HG03442 (cell line): ENCODE results near the gene TAS2R41.

Source experiments
- ATAC-seq: cut with Tn5 transposase; IDR thresholded peaks from one replicate; pipeline ENCODE4 v1.9.1; 2021; ENCODE audit warnings: mild to moderate bottlenecking, moderate library complexity; ENCODE audit not compliant: unreplicated experiment

Gene TAS2R41

GRCh38 chr7:143477501-143478150, at the start of gene TAS2R41:
Gene TAS2R41, plus strand, starts transcription at chr7:143477873. Its CDS starts 0 bp downstream, at chr7:143477873.
- no peak for ATAC-seq

GRCh38 chr7:143429770-143430698, 47.6 kb upstream of the TAS2R41 start:
- ATAC-seq, result no peak

- ATAC-seq, result no peak
Observed at GRCh38 chr7:143431109-143431508, 46.6 kb upstream of the TAS2R41 start.

GRCh38 chr7:143433759-143434158, 43.9 kb upstream of the TAS2R41 start:
- no peak for ATAC-seq

GRCh38 chr7:143434660-143435059, 43.0 kb upstream of the TAS2R41 start:
- ATAC-seq, result no peak

- no peak for ATAC-seq
Observed at GRCh38 chr7:143435266-143435665, 42.4 kb upstream of the TAS2R41 start.

- peak; percentile 49 for ATAC-seq
Observed at GRCh38 chr7:143436325-143436946, 41.2 kb upstream of the TAS2R41 start.

- no peak for ATAC-seq
Observed at GRCh38 chr7:143437578-143437977, 40.1 kb upstream of the TAS2R41 start.

- ATAC-seq, result no peak
Observed at GRCh38 chr7:143439866-143440265, 37.8 kb upstream of the TAS2R41 start.

GRCh38 chr7:143443153-143443552, 34.5 kb upstream of the TAS2R41 start, which contains the start of gene TAS2R60:
Gene TAS2R60, plus strand, starts transcription at chr7:143443453. Its CDS starts 0 bp downstream, at chr7:143443453.
- ATAC-seq, result no peak

- ATAC-seq, result no peak
Observed at GRCh38 chr7:143444063-143444782, 33.5 kb upstream of the TAS2R41 start.

- ATAC-seq, result no peak
Observed at GRCh38 chr7:143444785-143445184, 32.9 kb upstream of the TAS2R41 start.

GRCh38 chr7:143447466-143447865, 30.2 kb upstream of the TAS2R41 start:
- no peak for ATAC-seq

- ATAC-seq, result no peak
Observed at GRCh38 chr7:143448429-143448828, 29.2 kb upstream of the TAS2R41 start.

GRCh38 chr7:143449793-143450192, 27.9 kb upstream of the TAS2R41 start:
- no peak for ATAC-seq

- no peak for ATAC-seq
Observed at GRCh38 chr7:143451122-143451521, 26.6 kb upstream of the TAS2R41 start.

- no peak for ATAC-seq
Observed at GRCh38 chr7:143451746-143452145, 25.9 kb upstream of the TAS2R41 start.

GRCh38 chr7:143452495-143452894, 25.2 kb upstream of the TAS2R41 start:
- ATAC-seq, result no peak

- ATAC-seq, result no peak
Observed at GRCh38 chr7:143454091-143454680, 23.5 kb upstream of the TAS2R41 start.

GRCh38 chr7:143455491-143455890, 22.2 kb upstream of the TAS2R41 start:
- no peak for ATAC-seq
